Sigmoid colon (tissue), 7 donors: ENCODE results near the gene FAM53A. TPM values are rescaled to one million over a fixed set of nuclear protein-coding genes. Genes with fewer than 3 reads are reported as not detected.

ENCODE experiments used
- DNase-seq: peaks from one replicate; pipeline ENCODE4 v3.0.0-alpha.2; 2019
- H3K27ac ChIP-seq, 4 donors: fragments of 200-600 bp; sonication (generic); one replicate each; pipeline ENCODE4 v1.5.1; 2016 to 2019; ENCODE audit warnings: mild to moderate bottlenecking in 1 of 4
- H3K27me3 ChIP-seq, 3 donors: fragments of 200-600 bp; sonication (generic); one replicate each; pipeline ENCODE4 v1.5.1; 2019; ENCODE audit warnings: mild to moderate bottlenecking in 1 of 3
- H3K36me3 ChIP-seq, 4 donors: fragments of 200-600 bp; sonication (generic); one replicate each; pipeline ENCODE4 v1.5.1; 2016 to 2019
- H3K4me1 ChIP-seq, 4 donors: fragments of 200-600 bp; sonication (generic); one replicate each; pipeline ENCODE4 v1.5.1; 2017 to 2019
- H3K4me3 ChIP-seq, 4 donors: fragments of 200-600 bp; sonication (generic); one replicate each; pipeline ENCODE4 v1.5.1; 2017 to 2019; ENCODE audit warnings: mild to moderate bottlenecking in 2 of 4, moderate library complexity in 1 of 4
- H3K9me3 ChIP-seq, 4 donors: fragments of 200-600 bp in 3 of 4; sonication (generic) in 3 of 4; one replicate each; pipeline versions ENCODE4 v1.5.1 to v1.6.1; 2013 to 2019
- CTCF ChIP-seq, 4 experiments: fragments of 450-650 bp in 3 of 4; fragments of 200-600 bp in 1 of 4; IDR thresholded peaks; one replicate each; pipeline ENCODE4 v1.5.1; 2016 to 2019; ENCODE audit warnings: antibody characterized with exemption in 4 of 4, mild to moderate bottlenecking in 3 of 4, moderate library complexity in 2 of 4
- EP300 ChIP-seq, 4 donors: sonication (generic); formaldehyde crosslinking; IDR thresholded peaks; one replicate each; pipeline ENCODE4 v1.6.1; 2017; ENCODE audit warnings: antibody characterized with exemption in 4 of 4
- POLR2A ChIP-seq, 2 donors: fragments of 450-650 bp; IDR thresholded peaks; one replicate each; pipeline ENCODE4 v1.6.1; 2016; ENCODE audit warnings: antibody characterized with exemption in 2 of 2, mild to moderate bottlenecking in 2 of 2, moderate library complexity in 2 of 2
- POLR2AphosphoS5 ChIP-seq, 4 donors: sonication (generic); formaldehyde crosslinking; IDR thresholded peaks; one replicate each; pipeline ENCODE4 v1.6.1; 2017; ENCODE audit warnings: antibody characterized with exemption in 4 of 4
- WGBS, 2 donors: extraction: QIAGEN DNeasy Blood & Tissue Kit; methylation state at CpG; one replicate each; pipeline ENCODE4 v1.1.7; 2013; 5-methylcytosine and 5-hydroxymethylcytosine counted together
- intact Hi-C: fragments of 100-400 bp; cut with DNase I; formaldehyde crosslinking; loops from one replicate; pipeline ENCODE4 v1.15.1; 2023
- polyA plus RNA-seq, 3 donors: library from polyadenylated mRNA; stranded (reverse); fragments of 200-250 nt; gene quantifications; one replicate each; pipeline ENCODE4 v1.2.3, GENCODE V29; 2013
- total RNA-seq, 4 donors: library from RNA; depleted of rRNA; stranded (reverse); fragments of >200 nt; gene quantifications; one replicate each; pipeline ENCODE4 v1.1.0, GENCODE V29; 2016
- donor health status: healthy with polysubstance abuse.
- donor health status: Bipolar disorder and iron deficiency.
- donor health status: healthy.

The FAM53A gene
- total and polyA plus RNA-seq, 7 donors = 0.23 to 4.1 (median 1.4) TPM

- peaks cover 6 to 23% (median 17%) of the 10 kb centered on the region in 4 donors for H3K4me1 ChIP-seq
- 84 to 95% methylated on average over 7 of the region's 7 CpGs for WGBS, 2 donors
- no peaks in the 10 kb centered on the region for H3K9me3 ChIP-seq
- no peak overlapping the region for H3K4me3 ChIP-seq
- no peak for DNase-seq
- TF ChIP-seq CTCF (IDR thresholded peaks at IDR 0.05) (no peak), POLR2A (IDR thresholded peaks at IDR 0.05) (no peak), POLR2AphosphoS5 (IDR thresholded peaks at IDR 0.05) (no peak), EP300 (IDR thresholded peaks at IDR 0.05) (no peak)
- intact Hi-C loops = loop anchor here (10.0 kb wide), 1 partner anchor 78 kb away; the partner anchor contains the start of genes TACC3 and TMEM129
- no peak overlapping the region for H3K27ac ChIP-seq
- H3K27me3 ChIP-seq = no peaks in the 10 kb centered on the region
- H3K36me3 ChIP-seq = no peaks in the 10 kb centered on the region
These were observed 37.4 kb downstream of the FAM53A start for GRCh38 chr4:1646690-1647089.

GRCh38 chr4:1644891-1645657 is 39.0 kb downstream of the FAM53A start:
- H3K27ac ChIP-seq = peak overlapping the region in 3 of 4 donors; percentile 82 to 90 (median 88)
- H3K4me1 ChIP-seq = peaks cover 6 to 23% (median 17%) of the 10 kb centered on the region in 4 donors
- peak; percentile 95 for DNase-seq
- TF ChIP-seq POLR2AphosphoS5 (IDR thresholded peaks at IDR 0.05) = peak; percentile 86 to 92 (median 90)
- no peak for TF ChIP-seq POLR2A (IDR thresholded peaks at IDR 0.05)
- peak; percentile 44 to 62 (median 52) for TF ChIP-seq EP300 (IDR thresholded peaks at IDR 0.05)
- TF ChIP-seq CTCF (IDR thresholded peaks at IDR 0.05) = no peak
- no peaks in the 10 kb centered on the region for H3K9me3 ChIP-seq
- H3K4me3 ChIP-seq = peak overlapping the region in 2 of 4 donors; percentile 7 to 18
- 66 to 86% methylated on average over 21 of the region's 21 CpGs for WGBS, 2 donors
- no peaks in the 10 kb centered on the region for H3K36me3 ChIP-seq
- H3K27me3 ChIP-seq = no peaks in the 10 kb centered on the region
- intact Hi-C loops = loop anchor here (1.0 to 10.0 kb wide), 2 partner anchors 39 to 80 kb away; partner anchors contain the start of genes FAM53A, TACC3 and TMEM129

GRCh38 chr4:1643971-1644735 is 40.0 kb downstream of the FAM53A start:
- Histone ChIP-seq H3K27me3 (no peaks in the 10 kb centered on the region), H3K4me1 (peaks cover 6 to 23% (median 17%) of the 10 kb centered on the region in 4 donors), H3K36me3 (no peaks in the 10 kb centered on the region), H3K27ac (peak overlapping the region in 3 of 4 donors; percentile 82 to 90 (median 88)), H3K9me3 (no peaks in the 10 kb centered on the region), H3K4me3 (no peak overlapping the region)
- intact Hi-C loops = loop anchor here (10.0 kb wide), 1 partner anchor 81 kb away; the partner anchor contains the start of genes TACC3 and TMEM129
- 92 to 95% methylated on average over 48 of the region's 48 CpGs for WGBS, 2 donors
- DNase-seq = no peak
- TF ChIP-seq POLR2AphosphoS5 (IDR thresholded peaks at IDR 0.05) (peak in 1 of 4 donors; percentile 16), POLR2A (IDR thresholded peaks at IDR 0.05) (no peak)

GRCh38 chr4:1642196-1642951 is 41.7 kb downstream of the FAM53A start:
- 89 to 90% methylated on average over 28 of the region's 28 CpGs for WGBS, 2 donors
- H3K27ac ChIP-seq = no peak overlapping the region
- no peak for DNase-seq

More at GRCh38 chr4:1642196-1642951, 41.7 kb downstream of the FAM53A start:
- TF ChIP-seq EP300 (IDR thresholded peaks at IDR 0.05) = no peak
- TF ChIP-seq POLR2A (IDR thresholded peaks at IDR 0.05) = no peak
- TF ChIP-seq POLR2AphosphoS5 (IDR thresholded peaks at IDR 0.05) = no peak
- TF ChIP-seq CTCF (IDR thresholded peaks at IDR 0.05) = no peak
- H3K9me3 ChIP-seq = no peaks in the 10 kb centered on the region
- H3K4me1 ChIP-seq = peaks cover 6 to 23% (median 17%) of the 10 kb centered on the region in 4 donors
- H3K4me3 ChIP-seq = no peak overlapping the region
- H3K27me3 ChIP-seq = no peaks in the 10 kb centered on the region
- intact Hi-C loops = loop anchor here (10.0 kb wide), 1 partner anchor 82 kb away; the partner anchor contains the start of genes TACC3 and TMEM129
- H3K36me3 ChIP-seq = no peaks in the 10 kb centered on the region
